ENCODE measurements around the gene SNTG2. TPM values are rescaled to one million over a fixed set of nuclear protein-coding genes. Genes with fewer than 3 reads are reported as not detected.

SNTG2 gene
- total and polyA plus RNA-seq, 4 donors, result not detected

GRCh38 chr2:1209246-1209645, 258.6 kb downstream of the SNTG2 start:
- no peak overlapping the region for H3K9ac ChIP-seq (ENCODE audit: low read depth in 1 of 2, low read length in 2 of 2)
- no peak overlapping the region for H3K4me3 ChIP-seq (ENCODE audit: low read depth in 1 of 3, low read length in 3 of 3)
- H3K9me3 ChIP-seq (ENCODE audit: control insufficient read depth in 4 of 4, low read length in 3 of 4), result peaks cover 0 to 5% (median 2%) of the 10 kb centered on the region in 4 donors
- 69% methylated on average over 4 of the region's 4 CpGs for WGBS
- H3K27me3 ChIP-seq (ENCODE audit: control insufficient read depth in 4 of 4, insufficient read depth in 4 of 4, low read length in 3 of 4), result no peaks in the 10 kb centered on the region
- DNase-seq (ENCODE audit: low spot score), result no peak
- no peaks in the 10 kb centered on the region for H3K36me3 ChIP-seq (ENCODE audit: control insufficient read depth in 4 of 4, insufficient read depth in 3 of 4, low read depth in 1 of 4, low read length in 3 of 4)
- no peaks in the 10 kb centered on the region for H3K4me1 ChIP-seq (ENCODE audit: control insufficient read depth in 4 of 4, insufficient read depth in 4 of 4, low read length in 3 of 4)
- no peak for TF ChIP-seq MAX (IDR thresholded peaks at IDR 0.05)
- no peak for TF ChIP-seq HNF4A (conservative IDR thresholded peaks at IDR 0.05)
- no peak for TF ChIP-seq NR2F2 (IDR thresholded peaks at IDR 0.05)
- no peak for TF ChIP-seq REST (IDR thresholded peaks at IDR 0.05)
- TF ChIP-seq FOXA1 (IDR thresholded peaks at IDR 0.05), result no peak
- TF ChIP-seq YY1 (IDR thresholded peaks at IDR 0.05), result no peak
- TF ChIP-seq RXRA (IDR thresholded peaks at IDR 0.05), result no peak
- TF ChIP-seq SP1 (IDR thresholded peaks at IDR 0.05), result no peak
- no peak overlapping the region for H3K27ac ChIP-seq (ENCODE audit: low read depth in 1 of 2, low read length in 2 of 2)

- TF ChIP-seq SP1 (IDR thresholded peaks at IDR 0.05) (no peak), ATF3 (IDR thresholded peaks at IDR 0.05) (no peak), NR2F2 (IDR thresholded peaks at IDR 0.05) (no peak), RAD21 (IDR thresholded peaks at IDR 0.05) (no peak), CTCF (IDR thresholded peaks at IDR 0.05; ENCODE audit: low read depth, low read length, missing input control) (no peak), MAX (IDR thresholded peaks at IDR 0.05) (no peak), ZBTB33 (IDR thresholded peaks at IDR 0.05) (no peak), HNF4A (conservative IDR thresholded peaks at IDR 0.05) (no peak), TAF1 (conservative IDR thresholded peaks at IDR 0.05) (no peak), FOXA1 (IDR thresholded peaks at IDR 0.05) (no peak), HNF4G (IDR thresholded peaks at IDR 0.05) (no peak), EGR1 (IDR thresholded peaks at IDR 0.05; ENCODE audit: low read depth in 2 of 2) (no peak), GABPA (IDR thresholded peaks at IDR 0.05 in 1 of 2, conservative IDR thresholded peaks at IDR 0.05 in 1 of 2) (no peak), JUND (IDR thresholded peaks at IDR 0.05) (no peak), RXRA (IDR thresholded peaks at IDR 0.05) (no peak), REST (IDR thresholded peaks at IDR 0.05) (no peak), YY1 (IDR thresholded peaks at IDR 0.05) (no peak), FOXA2 (IDR thresholded peaks at IDR 0.05) (no peak)
- no peak for DNase-seq (ENCODE audit: low spot score)
- Histone ChIP-seq H3K27me3 (ENCODE audit: control insufficient read depth in 4 of 4, insufficient read depth in 4 of 4, low read length in 3 of 4) (no peaks in the 10 kb centered on the region), H3K27ac (ENCODE audit: low read depth in 1 of 2, low read length in 2 of 2) (no peak overlapping the region), H3K9ac (ENCODE audit: low read depth in 1 of 2, low read length in 2 of 2) (no peak overlapping the region), H3K4me1 (ENCODE audit: control insufficient read depth in 4 of 4, insufficient read depth in 4 of 4, low read length in 3 of 4) (no peaks in the 10 kb centered on the region), H3K4me3 (ENCODE audit: low read depth in 1 of 3, low read length in 3 of 3) (no peak overlapping the region), H3K36me3 (ENCODE audit: control insufficient read depth in 4 of 4, insufficient read depth in 3 of 4, low read depth in 1 of 4, low read length in 3 of 4) (no peaks in the 10 kb centered on the region), H3K9me3 (ENCODE audit: control insufficient read depth in 4 of 4, low read length in 3 of 4) (peaks cover 0 to 5% (median 2%) of the 10 kb centered on the region in 4 donors)
- WGBS, result 66% methylated on average over 3 of the region's 3 CpGs
Measured at GRCh38 chr2:1209761-1210160, 259.1 kb downstream of the SNTG2 start.
